K562 (cell line): ENCODE results near the gene IGF2. TPM values are rescaled to one million over a fixed set of nuclear protein-coding genes. Genes with fewer than 3 reads are reported as not detected.

ENCODE experiments used
- ATAC-seq: fragments of 200-7000 bp; cut with Tn5 transposase; 3 replicates; pipeline ENCODE4 v1.9.1; 2020; ENCODE audit warnings: moderate library complexity
- BruUV-seq: library from RNA; stranded (reverse); fragments of 400-500 nt; replicated peaks from 2 replicates; lab custom pipeline; 2021; lab: Mats Ljungman, UMichigan
- CTCF ChIA-PET: fragments of 300-600 bp; formaldehyde crosslinking; extraction: SDS; loops from one replicate; lab custom pipeline; 2021; ENCODE audit warnings: low intra/inter-chr PET ratio; lab: Yijun Ruan, JAX
- POLR2A ChIA-PET: fragments of 300-600, 350-650 bp; sonication (Branson Sonifier 250); formaldehyde crosslinking; extraction: SDS; loops from one replicate; lab custom pipeline; 2021; ENCODE audit warnings: antibody characterized with exemption, inconsistent platforms; lab: Yijun Ruan, JAX
- DNase-seq, 4 experiments: peaks; one replicate each; pipeline versions ENCODE4 v3.0.0 to v3.0.0-alpha.2; 2011 to 2018; ENCODE audit warnings: low spot score in 3 of 4, mixed read lengths in 3 of 4; ENCODE audit errors: extremely low read depth in 1 of 4
- FAIRE-seq: peaks from 2 replicates; lab custom pipeline; 2011; peaks lifted over from hg19 to GRCh38; lab: Jason Lieb, UNC
- H2AFZ ChIP-seq: 2 replicates; pipeline ENCODE4 v1.6.0; 2011; ENCODE audit warnings: low read depth, low read length, control low read depth, inconsistent platforms
- H3K27ac ChIP-seq: fragments of 200-600 bp; 3 replicates; pipeline ENCODE4 v1.8.0; 2011; ENCODE audit warnings: low read depth, mild to moderate bottlenecking, control low read depth, inconsistent platforms, low read length, moderate library complexity, mixed read lengths; ENCODE audit errors: extremely low read depth
- H3K27me3 ChIP-seq, 2 experiments: fragments of 300-600 bp in 1 of 2; 2 replicates in 1 of 2; 3 replicates in 1 of 2; pipeline versions ENCODE4 v1.6.0 to v1.8.0; 2011; ENCODE audit warnings: inconsistent platforms in 2 of 2, low read length in 2 of 2, mild to moderate bottlenecking in 1 of 2, mixed read lengths in 1 of 2, moderate library complexity in 1 of 2; ENCODE audit not compliant: control insufficient read depth in 2 of 2, insufficient read depth in 2 of 2
- H3K36me3 ChIP-seq: fragments of 300-600 bp; 3 replicates; pipeline ENCODE4 v1.8.0; 2011; ENCODE audit warnings: mild to moderate bottlenecking, low read length, inconsistent platforms; ENCODE audit not compliant: control insufficient read depth, insufficient read depth
- H3K4me1 ChIP-seq, 2 experiments: fragments of 200-600 bp in 1 of 2; replicated peaks in 1 of 2; 2 replicates in 1 of 2; 3 replicates in 1 of 2; pipeline versions ENCODE4 v1.5.1 to v1.8.0; 2011; ENCODE audit warnings: inconsistent platforms in 2 of 2, low read length in 2 of 2, mild to moderate bottlenecking in 1 of 2, mixed read lengths in 1 of 2, moderate library complexity in 1 of 2; ENCODE audit not compliant: control insufficient read depth in 2 of 2, insufficient read depth in 2 of 2
- H3K4me2 ChIP-seq: 2 replicates; pipeline ENCODE4 v1.6.1; 2011; ENCODE audit warnings: low read length, control low read depth, inconsistent platforms, mixed read lengths; ENCODE audit not compliant: insufficient read depth
- H3K4me3 ChIP-seq: fragments of 200-600 bp; sonication (generic), shearing (Covaris generic); 2 replicates; pipeline ENCODE4 v1.5.1; 2016; ENCODE audit warnings: control low read depth, inconsistent platforms
- H3K79me2 ChIP-seq: fragments of 200-600 bp; 3 replicates; pipeline ENCODE4 v1.8.0; 2011; ENCODE audit warnings: low read length, inconsistent platforms; ENCODE audit not compliant: control insufficient read depth, insufficient read depth
- H3K9ac ChIP-seq, 2 experiments: 2 replicates each; pipeline versions ENCODE4 v1.6.0 to v1.6.1; 2011; ENCODE audit warnings: low read depth in 2 of 2, low read length in 2 of 2, control low read depth in 1 of 2, inconsistent platforms in 1 of 2, mild to moderate bottlenecking in 1 of 2, mixed read lengths in 1 of 2; ENCODE audit not compliant: insufficient read depth in 1 of 2
- H3K9me1 ChIP-seq: one replicate; pipeline ENCODE4 v1.6.0; 2011; ENCODE audit warnings: inconsistent platforms, mild to moderate bottlenecking, low read length, moderate library complexity; ENCODE audit not compliant: control insufficient read depth, insufficient read depth
- H3K9me3 ChIP-seq: replicated peaks from 2 replicates; pipeline ENCODE4 v1.5.1; 2011; ENCODE audit warnings: low read depth, low read length, inconsistent platforms; ENCODE audit not compliant: control insufficient read depth, insufficient read depth
- H4K20me1 ChIP-seq: replicated peaks from 2 replicates; pipeline ENCODE4 v1.6.1; 2011; ENCODE audit warnings: low read length, inconsistent platforms, mixed read lengths; ENCODE audit not compliant: control insufficient read depth, insufficient read depth
- ATF7 ChIP-seq: fragments of 450-650 bp; IDR thresholded peaks from 2 replicates; pipeline ENCODE4 v1.7.1; 2014; ENCODE audit warnings: mild to moderate bottlenecking, moderate library complexity
- HIVEP1 ChIP-seq: fragments of 250-450 bp; sonication (Bioruptor Pico); IDR thresholded peaks from 2 replicates; pipeline ENCODE4 v1.4.0; 2020; ENCODE audit warnings: mild to moderate bottlenecking
- SIRT6 ChIP-seq: IDR thresholded peaks from one replicate; pipeline ENCODE4 v1.6.1; 2012; ENCODE audit warnings: low read depth, mild to moderate bottlenecking, control low read depth, inconsistent platforms, low read length, moderate library complexity
- TCF7L2 ChIP-seq: fragments of 150-350 bp; IDR thresholded peaks from 2 replicates; pipeline ENCODE4 v1.6.1; 2016; ENCODE audit warnings: low read depth, mild to moderate bottlenecking, low read length, moderate library complexity
- ZFPM2 ChIP-seq: fragments of 250-450 bp; sonication (Bioruptor Pico); IDR thresholded peaks from 2 replicates; pipeline ENCODE4 v1.5.1; 2022; ENCODE audit warnings: mild to moderate bottlenecking
- ZNF121 ChIP-seq: sonication (generic); formaldehyde crosslinking; conservative IDR thresholded peaks from 2 replicates; pipeline ENCODE4 v1.8.0; 2022; ENCODE audit warnings: missing genetic modification reagents
- ZNF699 ChIP-seq: fragments of 250-450 bp; sonication (Bioruptor Pico); IDR thresholded peaks from 2 replicates; pipeline ENCODE4 v1.8.0; 2021; ENCODE audit warnings: mild to moderate bottlenecking, moderate library complexity; ENCODE audit not compliant: insufficient replicate concordance
- WGBS: fragments of 100-300 bp; shearing (Covaris generic); methylation state at CpG from one replicate; pipeline ENCODE4 v1.1.6; 2016; ENCODE audit warnings: low coverage, mixed read lengths; ENCODE audit not compliant: insufficient coverage; ENCODE audit errors: missing lambda C conversion rate; 5-methylcytosine and 5-hydroxymethylcytosine counted together
- in situ Hi-C: fragments of 300-500 bp; cut with MboI; formaldehyde crosslinking; loops from 4 replicates; pipeline ENCODE4 v1.15.0; 2018; ENCODE audit warnings: inconsistent platforms, mixed read lengths
- intact Hi-C: fragments of 100-400 bp; cut with micrococcal nuclease; formaldehyde crosslinking; loops from 2 replicates; pipeline ENCODE4 v1.14.2; 2022
- polyA plus RNA-seq, 8 experiments: library from polyadenylated mRNA; depleted of rRNA in 4 of 8; stranded (reverse) in 5 of 8; unstranded in 3 of 8; fragments of >200 nt; fragmentation: Nextera tagmentation in 2 of 8; fragmentation: Illumina TruSeq in 1 of 8; extraction: Ambion mirVana in 2 of 8; extraction: Trizol in 1 of 8; gene quantifications; 2 replicates each; pipeline versions ENCODE4 v1.2.1 to v1.2.3, GENCODE V29; 2011 to 2014; ENCODE audit warnings: inconsistent platforms in 1 of 8, missing spikeins in 1 of 8
- total RNA-seq, 7 experiments: library from RNA; depleted of rRNA in 6 of 7; stranded (reverse); fragments of >200 nt in 6 of 7; fragmentation: Illumina TruSeq in 2 of 7; extraction: Trizol in 2 of 7; gene quantifications; 2 replicates each; pipeline versions ENCODE4 v1.2.1 to v1.2.3, GENCODE V29; 2011 to 2021; ENCODE audit warnings: low replicate concordance in 1 of 7
- TF ChIP-seq, protein P1 (sequence below), 2 experiments: IDR thresholded peaks; 2 replicates each; pipeline ENCODE4 v1.6.1; 2011; ENCODE audit warnings: borderline replicate concordance in 1 of 2, control low read depth in 1 of 2, low read depth in 1 of 2, low read length in 1 of 2, mild to moderate bottlenecking in 1 of 2, mixed read lengths in 1 of 2, moderate library complexity in 1 of 2; ENCODE audit not compliant: insufficient read depth in 1 of 2, insufficient read length in 1 of 2, poor library complexity in 1 of 2, severe bottlenecking in 1 of 2; ENCODE audit errors: extremely low read depth in 1 of 2
- TF ChIP-seq, protein P2 (sequence below), 3 experiments: fragments of 200-800 bp in 1 of 3; sonication (Bioruptor generic) in 1 of 3; sonication (generic) in 1 of 3; formaldehyde crosslinking in 1 of 3; IDR thresholded peaks; 2 replicates each; pipeline versions ENCODE4 v1.6.1 to v1.8.0; 2016 to 2022; ENCODE audit warnings: mild to moderate bottlenecking in 2 of 3, missing compliant biosample characterization in 2 of 3, missing genetic modification characterization in 2 of 3, missing genetic modification reagents in 1 of 3
- TF ChIP-seq, protein P3 (sequence below), 2 experiments: fragments of 450-650 bp; IDR thresholded peaks; 2 replicates each; pipeline ENCODE4 v1.6.1; 2016

Gene IGF2
- total and polyA plus RNA-seq, 9 of the 15 experiments (the other 6 are each of a cell fraction or from before 2014, with no cell fraction given) = 0.16 TPM; not detected in 8

DNA sequence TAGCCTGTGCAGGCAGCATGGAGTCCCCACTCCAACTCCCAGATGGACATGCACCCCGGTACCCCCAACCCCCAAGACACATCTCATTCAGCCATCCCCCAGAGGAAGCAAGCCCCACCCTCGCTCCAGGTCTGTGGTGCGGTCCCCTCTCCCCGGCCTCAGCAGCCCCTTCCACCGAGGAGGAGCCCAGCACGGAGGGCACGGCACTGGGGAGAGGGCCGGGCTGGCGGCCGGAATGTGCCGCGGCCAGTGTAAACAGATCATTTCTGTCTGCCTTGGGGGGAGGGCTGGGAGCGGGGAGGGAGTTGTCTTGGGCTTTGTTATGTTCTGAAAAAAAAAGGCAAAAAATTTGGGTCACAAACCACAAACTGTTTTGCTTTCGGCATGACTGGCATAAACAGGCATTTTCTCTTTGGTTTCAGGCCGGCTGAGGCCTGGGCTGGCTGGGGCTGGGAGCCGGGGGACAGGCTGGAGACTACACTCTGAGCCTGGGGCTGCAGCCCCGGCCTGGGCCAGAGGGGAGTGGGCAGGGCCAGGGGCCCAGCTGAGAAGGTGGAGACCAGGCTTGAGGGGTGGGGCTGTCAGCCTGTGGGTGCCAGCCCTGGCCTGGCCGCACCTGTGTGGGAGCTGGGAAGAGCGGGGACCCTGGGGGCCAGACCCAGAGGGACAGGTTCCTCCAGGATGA lies 16.8 kb downstream of the IGF2 start:
- Histone ChIP-seq H3K79me2 (no peaks in the 10 kb centered on the region), H3K4me2 (no peak overlapping the region), H3K4me3 (no peak overlapping the region), H2AFZ (no peak overlapping the region), H3K4me1 (no peaks in the 10 kb centered on the region), H4K20me1 (no peaks in the 10 kb centered on the region), H3K9me1 (no peaks in the 10 kb centered on the region), H3K36me3 (no peaks in the 10 kb centered on the region), H3K27me3 (peaks cover 0 to 12% of the 10 kb centered on the region in 2 experiments; a peak in 3 of 5 replicates), H3K9me3 (no peaks in the 10 kb centered on the region), H3K9ac (no peak overlapping the region; a peak in 1 of 4 replicates), H3K27ac (no peak overlapping the region)
- in situ Hi-C loops = no loop called here
- DNase-seq (no peak), ATAC-seq (no peak), FAIRE-seq (no peak)
- intact Hi-C loops = no loop called here
- BruUV-seq = no TSS peak
- ChIA-PET POLR2A (interaction anchor here (0.6 kb wide), 2 partner anchors 18 to 875 kb away, joined by 3 read pairs; no protein-coding TSS in a partner anchor), CTCF (no interaction called here)
- 1% methylated on average over 12 of the region's 19 CpGs for WGBS
- TF ChIP-seq HIVEP1 (no peak), ZFPM2 (CRISPR knock-in tag) (no peak), ATF7 (no peak), ZNF699 (CRISPR knock-in tag) (no peak), ZNF121 (CRISPR knock-in tag) (no peak), TCF7L2 (no peak), SIRT6 (no peak)
- TF ChIP-seq, protein P1, sequence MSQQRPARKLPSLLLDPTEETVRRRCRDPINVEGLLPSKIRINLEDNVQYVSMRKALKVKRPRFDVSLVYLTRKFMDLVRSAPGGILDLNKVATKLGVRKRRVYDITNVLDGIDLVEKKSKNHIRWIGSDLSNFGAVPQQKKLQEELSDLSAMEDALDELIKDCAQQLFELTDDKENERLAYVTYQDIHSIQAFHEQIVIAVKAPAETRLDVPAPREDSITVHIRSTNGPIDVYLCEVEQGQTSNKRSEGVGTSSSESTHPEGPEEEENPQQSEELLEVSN (IDR thresholded peaks at IDR 0.05; ENCODE audit: borderline replicate concordance in 1 of 2, extremely low read depth in 1 of 2, insufficient read depth in 1 of 2, insufficient read length in 1 of 2, low read depth in 1 of 2, low read length in 1 of 2, poor library complexity in 1 of 2, severe bottlenecking in 1 of 2) = no peak
- TF ChIP-seq, protein P2, sequence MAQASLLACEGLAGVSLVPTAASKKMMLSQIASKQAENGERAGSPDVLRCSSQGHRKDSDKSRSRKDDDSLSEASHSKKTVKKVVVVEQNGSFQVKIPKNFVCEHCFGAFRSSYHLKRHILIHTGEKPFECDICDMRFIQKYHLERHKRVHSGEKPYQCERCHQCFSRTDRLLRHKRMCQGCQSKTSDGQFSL (CRISPR knock-in tag; IDR thresholded peaks at IDR 0.05) = no peak
- TF ChIP-seq, protein P2 (tag; IDR thresholded peaks at IDR 0.05) = no peak
- TF ChIP-seq, protein P3, sequence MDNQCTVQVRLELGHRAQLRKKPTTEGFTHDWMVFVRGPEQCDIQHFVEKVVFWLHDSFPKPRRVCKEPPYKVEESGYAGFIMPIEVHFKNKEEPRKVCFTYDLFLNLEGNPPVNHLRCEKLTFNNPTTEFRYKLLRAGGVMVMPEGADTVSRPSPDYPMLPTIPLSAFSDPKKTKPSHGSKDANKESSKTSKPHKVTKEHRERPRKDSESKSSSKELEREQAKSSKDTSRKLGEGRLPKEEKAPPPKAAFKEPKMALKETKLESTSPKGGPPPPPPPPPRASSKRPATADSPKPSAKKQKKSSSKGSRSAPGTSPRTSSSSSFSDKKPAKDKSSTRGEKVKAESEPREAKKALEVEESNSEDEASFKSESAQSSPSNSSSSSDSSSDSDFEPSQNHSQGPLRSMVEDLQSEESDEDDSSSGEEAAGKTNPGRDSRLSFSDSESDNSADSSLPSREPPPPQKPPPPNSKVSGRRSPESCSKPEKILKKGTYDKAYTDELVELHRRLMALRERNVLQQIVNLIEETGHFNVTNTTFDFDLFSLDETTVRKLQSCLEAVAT (IDR thresholded peaks at IDR 0.05) = no peak
- TF ChIP-seq, all 486 proteins: peak for 0
